Right lung (tissue), 10 donors: Measurements from ENCODE around the gene PHYKPL. TPM values are rescaled to one million over a fixed set of nuclear protein-coding genes. Genes with fewer than 3 reads are reported as not detected.
A peak's percentile ranks its signal among the peaks of the same experiment; 100 is the strongest.

ENCODE experiments used
- DNase-seq, 2 donors: peaks; one replicate each; pipeline ENCODE4 v3.0.0-alpha.2; 2013
- long read RNA-seq, 8 donors: transcript quantifications; one replicate each; lab custom pipeline, GENCODE V29; 2026
- polyA plus RNA-seq, 5 donors: library from polyadenylated mRNA; unstranded; fragments of 120-200 nt; gene quantifications; one replicate each; pipeline versions ENCODE4 v1.2.1 to v1.2.3, GENCODE V29; 2013; ENCODE audit warnings: inconsistent platforms in 1 of 5, low replicate concordance in 1 of 5; ENCODE audit not compliant: insufficient read length in 5 of 5, insufficient read depth in 1 of 5

PHYKPL gene
- polyA plus RNA-seq, result 100 to 1,000 TPM; 109 to 149 (median 125) TPM
- long read RNA-seq, donor 1, partial matches to known transcripts, result 22 of 28 reads
- long read RNA-seq, donor 1, other reads (novel, unspliced or antisense), result 0 of 28 reads
- long read RNA-seq, donor 2, partial matches to known transcripts, result 118 of 196 reads
- long read RNA-seq, donor 2, other reads (novel, unspliced or antisense), result 74 of 196 reads
- long read RNA-seq, donor 3, partial matches to known transcripts, result 87 of 90 reads
- long read RNA-seq, donor 3, other reads (novel, unspliced or antisense), result 0 of 90 reads
- long read RNA-seq, donor 4, partial matches to known transcripts, result 0 of 4 reads
- long read RNA-seq, donor 4, other reads (novel, unspliced or antisense), result 0 of 4 reads
- long read RNA-seq, donor 5, transcript PHYKPL-201 (13 exons, 2,038 nt), result major isoform, 6 of 7 reads
- long read RNA-seq, donor 5, partial matches to known transcripts, result 0 of 7 reads
- long read RNA-seq, donor 5, other reads (novel, unspliced or antisense), result 0 of 7 reads
- long read RNA-seq, donor 6, partial matches to known transcripts, result 5 of 10 reads
- long read RNA-seq, donor 6, other reads (novel, unspliced or antisense), result 0 of 10 reads
- long read RNA-seq, donor 7, transcript PHYKPL-201 (13 exons, 2,038 nt), result major isoform, 5 of 7 reads
- long read RNA-seq, donor 7, partial matches to known transcripts, result 0 of 7 reads
- long read RNA-seq, donor 7, other reads (novel, unspliced or antisense), result 0 of 7 reads
- long read RNA-seq, donor 8, partial matches to known transcripts, result 0 of 1 reads
- long read RNA-seq, donor 8, other reads (novel, unspliced or antisense), result 0 of 1 reads

DNA sequence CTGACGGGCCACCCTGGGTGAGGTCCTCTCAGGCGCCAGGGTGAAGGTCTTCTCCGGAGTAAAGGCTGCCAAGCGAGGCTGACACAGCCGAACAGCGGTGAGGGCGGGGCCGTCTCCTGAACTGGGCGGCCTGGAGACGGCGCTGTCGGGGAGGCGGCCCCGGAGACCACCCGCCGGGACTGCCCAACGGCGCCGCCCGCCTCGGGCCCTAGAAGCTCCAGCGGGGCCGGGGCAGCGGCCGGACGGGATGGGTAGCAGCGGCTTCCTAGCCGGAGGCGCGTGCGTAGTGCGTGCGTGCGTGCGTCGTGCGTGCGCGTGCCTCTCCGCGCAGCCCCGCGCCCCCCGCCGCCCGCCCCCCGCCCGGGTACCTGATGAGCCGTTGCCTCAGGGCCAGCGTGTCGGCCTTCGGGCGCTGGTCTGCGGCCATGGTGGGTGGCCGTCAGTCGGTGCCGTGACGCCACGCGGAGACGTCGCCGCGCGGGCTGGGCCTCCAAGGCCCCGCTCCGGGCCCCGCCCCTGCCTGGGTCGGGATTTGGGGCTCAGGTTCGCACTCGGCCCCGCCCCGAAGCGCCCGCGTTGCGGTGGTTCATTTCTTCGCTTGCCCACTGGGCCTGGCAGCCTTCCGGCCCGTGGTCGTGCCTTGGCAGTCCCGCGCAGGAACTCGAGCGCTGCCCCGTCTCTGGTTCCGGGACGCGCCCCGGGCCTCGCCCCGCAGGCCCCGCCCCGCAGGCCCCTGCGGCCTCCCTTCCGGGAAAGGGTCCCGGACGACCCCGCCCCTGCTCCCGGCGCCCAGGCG, at the start of gene PHYKPL:
Gene PHYKPL (minus strand): TSS at position 679 of the 796 bp plus-strand sequence. CDS start 252 bp downstream, at position 427.
- peak; percentile 62 to 73 for DNase-seq

DNA sequence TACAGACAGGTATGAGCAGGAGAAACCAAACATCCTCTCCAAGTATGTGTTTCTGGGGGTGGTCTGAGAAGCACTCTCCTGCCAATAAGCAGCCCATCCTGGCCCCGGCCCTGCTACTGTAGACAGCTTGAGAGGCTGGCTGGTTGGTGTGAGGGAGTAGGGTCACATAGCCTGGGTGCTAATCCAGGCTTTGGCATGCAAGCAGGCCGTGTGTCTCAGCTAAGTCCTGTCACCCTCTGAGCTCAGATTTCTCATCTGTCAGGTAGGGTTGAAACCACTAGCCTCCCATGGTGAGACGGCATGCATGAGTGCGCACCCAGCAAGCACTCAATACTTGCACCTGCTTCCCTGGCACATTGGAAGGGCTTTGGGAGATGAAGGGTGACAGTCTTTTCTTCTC, 49.8 kb upstream of the PHYKPL start:
- no peak for DNase-seq

DNA sequence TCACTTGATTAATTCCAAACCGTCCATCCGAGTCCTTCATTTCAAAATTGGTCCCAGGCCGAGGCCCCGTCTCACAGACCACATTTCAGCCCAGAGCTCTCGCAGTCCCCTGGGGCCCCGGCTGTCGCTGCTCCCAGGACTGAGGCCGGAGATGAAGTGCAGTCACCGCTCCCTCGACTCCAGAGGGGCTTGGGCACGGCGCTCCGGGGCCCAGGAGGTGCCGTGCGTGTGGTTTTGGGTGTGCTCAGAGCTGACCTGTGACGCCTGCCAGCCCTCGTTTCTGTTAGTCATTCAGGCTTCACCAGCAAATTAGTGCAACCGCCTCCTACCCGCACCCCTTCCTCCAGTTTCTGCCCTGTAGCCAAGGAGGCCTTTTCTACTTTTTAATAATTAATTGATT, 48.7 kb upstream of the PHYKPL start:
- no peak for DNase-seq

DNA sequence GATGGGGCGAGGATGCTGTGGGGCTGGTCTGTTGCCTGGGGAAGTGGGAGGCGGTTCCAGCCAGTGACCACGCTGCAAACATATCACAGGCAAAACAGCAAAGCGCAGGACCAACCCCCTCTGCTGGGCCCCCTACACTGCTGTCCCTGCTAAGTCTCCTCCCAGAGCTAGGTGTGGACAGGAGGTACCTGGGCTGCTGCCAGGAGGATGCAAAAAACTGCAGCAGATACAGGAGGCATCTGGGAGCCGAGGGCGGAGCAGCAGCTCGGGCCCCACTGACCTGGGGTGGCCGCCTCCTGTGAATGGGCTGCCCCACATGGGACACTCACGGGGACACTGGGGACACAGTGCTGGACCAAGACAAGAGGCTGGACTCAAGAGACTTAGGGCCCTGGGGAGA, 48.0 kb upstream of the PHYKPL start:
- DNase-seq, result no peak

DNA sequence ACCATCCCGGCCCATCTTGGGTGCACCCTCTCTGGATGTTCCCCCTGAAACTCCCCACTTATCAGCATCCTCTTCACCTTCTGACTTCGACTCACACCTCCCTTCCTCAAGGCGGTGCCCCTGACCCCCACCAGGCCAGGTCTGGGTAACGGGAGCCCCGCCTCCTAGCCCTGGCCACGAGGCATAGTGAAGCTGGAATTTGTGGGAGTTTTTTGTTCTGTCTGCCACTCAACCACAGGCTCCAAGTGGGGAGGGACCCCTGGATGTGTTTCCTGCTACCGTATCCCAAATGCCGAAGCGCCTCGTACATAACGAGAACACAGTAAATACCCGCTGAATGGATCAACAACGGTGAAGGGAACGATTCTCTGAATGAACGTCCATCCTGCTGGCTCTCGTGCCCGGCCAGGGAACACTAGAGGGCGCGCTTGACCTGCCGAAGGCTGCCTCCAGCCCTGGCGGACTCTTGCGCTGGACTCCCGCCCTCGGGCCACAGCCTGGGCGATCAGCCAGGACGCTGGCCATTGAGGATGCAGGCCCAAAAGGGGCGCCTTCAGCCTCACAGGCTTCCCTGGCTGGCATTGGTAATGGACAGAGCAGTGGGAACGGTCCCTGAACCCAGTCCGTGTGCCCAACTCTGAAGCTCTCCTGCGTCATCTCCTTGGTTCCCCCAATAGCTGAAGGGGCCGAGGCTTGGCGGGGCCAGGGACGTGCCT, 47.3 kb upstream of the PHYKPL start:
- peak; percentile 83 to 84 for DNase-seq

DNA sequence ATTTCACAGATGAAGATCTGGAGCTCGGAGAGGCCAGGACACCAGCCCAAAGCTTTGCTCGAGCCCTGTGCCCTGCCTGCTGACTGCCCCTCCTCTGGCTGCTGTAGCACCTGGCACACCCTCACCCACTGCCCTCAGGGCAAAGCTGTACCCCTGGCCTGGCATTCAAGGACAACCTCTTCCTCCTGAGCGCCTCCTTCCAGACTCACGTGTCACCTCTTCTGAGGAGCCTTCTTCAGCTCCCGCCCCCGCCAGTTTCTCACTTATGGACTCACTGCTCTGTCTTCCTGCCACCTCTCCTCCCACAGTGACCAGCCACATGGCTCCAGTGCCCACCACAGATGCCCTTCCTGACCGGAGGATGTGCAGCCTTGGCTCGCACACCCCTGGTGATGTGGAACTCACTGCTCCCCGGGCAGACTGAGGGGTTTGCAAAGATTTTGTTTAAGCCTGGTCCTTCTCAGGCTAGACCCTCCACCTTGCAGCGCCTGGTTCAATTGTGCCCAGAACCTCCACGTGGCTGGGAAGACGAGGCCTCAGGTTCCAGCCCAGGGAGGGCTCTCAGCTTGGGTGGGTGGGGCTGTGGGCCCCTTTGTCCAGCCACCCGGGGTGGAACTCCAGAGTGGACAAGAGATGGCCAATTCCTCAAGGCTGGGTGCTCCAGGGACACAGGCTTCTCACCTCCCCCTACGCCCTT, 46.6 kb upstream of the PHYKPL start:
- no peak for DNase-seq

DNA sequence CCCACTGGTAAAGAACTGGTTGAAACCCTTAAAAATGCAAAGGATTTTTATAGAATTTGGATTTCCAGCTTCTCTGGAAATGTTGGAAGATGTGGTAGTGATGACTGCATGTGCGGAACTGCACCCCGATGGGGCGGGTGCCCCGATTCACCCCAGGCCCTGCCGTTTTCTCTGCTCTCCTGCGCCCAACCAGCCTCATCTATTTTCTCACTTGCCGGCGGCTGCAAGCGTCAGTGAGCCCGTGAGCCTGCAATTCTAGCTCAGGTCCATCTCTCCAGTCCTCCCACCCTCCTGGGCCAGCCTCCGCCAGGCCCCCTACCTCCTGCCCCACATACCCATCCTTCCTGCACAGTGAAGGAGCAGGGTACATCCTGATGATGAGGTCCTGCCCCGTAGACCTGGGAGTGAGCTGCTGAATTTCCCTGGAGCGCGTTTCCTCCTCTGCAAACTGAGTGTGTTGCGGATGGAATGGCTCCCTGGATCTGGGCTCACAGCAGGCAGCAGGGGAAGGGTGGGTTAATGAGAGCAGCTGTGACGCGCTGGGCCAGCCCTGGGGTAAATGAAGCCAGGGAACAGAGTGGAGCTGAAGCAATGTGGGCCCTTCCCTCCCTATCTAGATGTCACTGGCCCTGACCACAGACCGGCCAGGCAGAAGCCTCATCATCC, 45.9 kb upstream of the PHYKPL start:
- DNase-seq, result no peak

DNA sequence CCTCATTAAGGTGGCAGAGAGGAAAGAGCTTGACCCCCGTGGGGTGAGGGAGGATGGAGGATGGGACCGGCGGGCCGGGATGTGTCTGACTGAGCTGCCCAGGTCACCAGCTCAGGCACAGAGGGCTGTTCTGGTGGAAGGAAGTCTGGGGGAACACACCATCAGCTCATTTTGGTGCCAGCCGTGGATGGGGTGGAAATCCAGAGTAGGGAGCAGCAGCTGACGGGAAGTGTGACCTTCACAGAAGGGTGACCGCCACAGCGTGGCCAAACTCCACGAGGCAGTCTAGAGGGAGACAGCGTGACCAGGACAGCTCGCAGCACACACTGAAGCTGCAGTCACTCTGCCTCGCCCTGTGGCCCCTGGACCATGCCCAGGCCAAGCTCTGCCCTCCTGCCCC, 45.3 kb upstream of the PHYKPL start:
- no peak for DNase-seq

DNA sequence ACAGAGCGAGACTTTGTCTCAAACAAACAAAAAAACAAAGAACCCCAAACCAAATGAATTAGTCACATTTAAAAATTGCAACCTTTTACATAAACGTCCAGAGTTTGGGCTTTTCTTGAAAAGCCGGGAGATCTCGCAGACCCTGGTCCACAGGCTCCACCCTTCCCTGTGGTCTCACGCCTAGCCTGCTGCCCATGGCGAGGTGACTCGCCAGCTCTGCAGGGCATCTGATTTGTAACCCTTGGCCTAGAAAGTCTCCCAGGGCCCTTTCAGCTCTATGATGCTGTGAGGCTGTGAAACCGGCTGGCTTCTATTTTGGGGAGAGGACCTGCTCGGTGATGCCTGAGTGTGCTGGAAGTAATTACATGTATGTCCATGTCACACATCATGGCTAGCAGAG, 44.7 kb upstream of the PHYKPL start:
- DNase-seq, result no peak

DNA sequence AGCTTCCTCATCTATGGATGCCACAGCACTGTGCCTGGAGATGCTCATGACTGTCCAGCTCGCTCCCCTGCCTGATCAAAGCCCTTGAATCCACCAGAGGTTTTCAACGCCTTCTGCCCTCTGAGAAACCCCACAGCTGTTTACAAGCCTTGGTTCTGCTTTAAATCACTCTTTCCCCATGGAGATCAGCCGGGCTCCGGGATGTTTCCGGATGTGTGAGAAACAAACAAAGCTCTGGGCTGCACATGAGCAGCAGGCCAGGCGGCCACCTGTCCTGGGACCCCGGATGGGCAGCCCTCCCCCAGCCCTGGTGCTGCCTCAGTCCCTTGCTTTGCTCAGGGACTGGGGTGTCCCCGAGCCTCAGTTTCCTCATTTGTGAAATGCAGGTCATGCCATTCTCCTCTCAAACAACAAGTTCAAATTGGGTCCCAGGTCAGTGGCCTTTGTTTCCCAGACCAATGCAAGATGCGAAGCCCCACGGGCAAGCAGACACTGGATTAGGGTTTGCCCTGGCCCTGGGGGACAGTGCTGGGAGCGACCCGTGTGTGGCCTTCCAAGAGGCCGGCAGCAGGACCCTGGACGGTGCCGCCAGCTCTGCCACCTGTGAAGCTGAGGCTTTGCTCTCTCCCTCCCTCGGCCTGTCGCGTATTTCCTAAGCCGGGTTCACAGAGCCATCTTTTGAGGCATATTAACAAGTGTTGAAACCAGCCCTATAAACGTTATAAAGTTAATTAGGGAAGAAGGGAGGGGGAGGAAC, 42.4 kb upstream of the PHYKPL start:
- no peak for DNase-seq

DNA sequence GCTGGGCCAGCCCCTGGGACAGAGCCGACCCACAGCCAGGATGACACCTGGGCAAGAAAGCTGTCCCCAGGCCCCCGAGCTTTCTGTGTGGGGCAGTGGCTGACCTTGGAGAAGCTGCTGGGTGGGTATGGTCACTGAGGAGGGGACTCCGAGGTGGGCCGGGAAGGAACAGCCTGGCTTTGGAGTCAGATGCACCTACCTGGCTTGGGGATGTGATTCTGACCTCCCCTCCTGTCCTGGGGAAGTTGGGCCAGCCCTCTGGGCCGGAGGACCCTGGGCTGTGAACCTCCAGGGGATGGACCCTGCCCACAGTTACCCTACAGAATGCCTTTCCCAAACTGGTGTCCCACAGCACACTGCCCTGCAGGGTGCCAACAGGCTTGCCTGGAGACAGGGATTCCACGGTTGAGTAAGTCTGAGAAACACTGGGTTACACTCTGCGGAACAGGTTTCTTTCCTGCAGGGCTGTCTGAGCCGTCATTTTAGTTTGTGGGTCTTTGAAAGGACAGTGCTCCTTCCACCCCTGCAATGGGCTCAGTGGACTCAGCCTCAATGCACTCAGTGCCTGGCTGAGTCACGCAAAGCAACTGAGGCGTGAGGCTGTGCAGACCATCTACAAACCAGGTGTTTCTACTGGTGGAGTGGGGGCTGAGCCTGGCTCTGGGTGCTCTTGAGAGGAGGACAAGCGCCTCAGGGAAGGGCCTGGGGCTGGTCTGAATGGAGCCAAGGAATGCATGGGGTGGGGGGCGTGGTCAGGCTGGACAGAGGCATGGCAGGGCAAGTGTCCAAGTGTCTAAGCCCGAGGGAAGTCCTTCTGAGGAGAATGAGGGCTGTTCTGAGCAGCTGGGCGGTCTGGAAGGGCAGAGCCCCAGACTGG, 41.3 kb upstream of the PHYKPL start:
- no peak for DNase-seq

DNA sequence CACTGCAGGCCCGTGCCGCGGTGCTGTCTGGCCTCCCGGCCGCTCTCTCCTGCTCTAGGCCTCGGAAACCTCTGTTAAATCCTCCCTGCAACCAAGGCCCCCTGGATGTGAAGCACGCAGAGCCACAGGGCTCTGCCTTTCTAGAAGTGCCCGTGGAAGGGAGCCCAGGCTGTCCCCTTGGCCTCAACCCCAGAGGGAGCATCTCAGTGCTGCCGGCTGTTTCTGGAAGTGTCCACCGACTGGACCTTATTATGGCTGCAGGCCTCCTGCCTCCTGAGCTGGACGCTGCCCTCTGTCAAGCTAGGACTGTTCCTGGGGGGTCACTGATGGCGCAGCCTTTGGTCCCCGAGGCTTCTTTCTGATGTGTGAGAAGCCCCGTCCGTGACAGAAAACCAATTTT, 40.4 kb upstream of the PHYKPL start:
- DNase-seq, result no peak

DNA sequence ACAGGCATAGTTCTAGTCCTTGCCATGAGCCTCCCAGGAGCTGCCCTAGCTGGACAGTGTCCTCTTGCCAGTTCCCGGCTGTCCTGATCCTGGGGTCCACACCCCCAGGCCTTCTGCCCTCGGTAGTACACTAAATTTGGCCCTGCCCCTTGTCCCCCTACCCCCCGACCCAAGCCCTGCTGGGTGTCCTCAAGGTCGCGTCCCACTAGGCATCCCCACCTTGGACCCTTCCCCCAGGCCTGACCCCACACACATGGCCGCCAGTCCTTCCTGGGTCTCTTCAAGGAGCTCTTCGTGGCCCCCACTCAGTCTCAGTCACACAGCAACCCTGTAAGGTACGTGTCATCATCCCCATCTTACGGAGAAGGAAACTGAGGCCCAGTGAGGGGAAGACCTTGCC, 40.0 kb upstream of the PHYKPL start:
- DNase-seq, result no peak

DNA sequence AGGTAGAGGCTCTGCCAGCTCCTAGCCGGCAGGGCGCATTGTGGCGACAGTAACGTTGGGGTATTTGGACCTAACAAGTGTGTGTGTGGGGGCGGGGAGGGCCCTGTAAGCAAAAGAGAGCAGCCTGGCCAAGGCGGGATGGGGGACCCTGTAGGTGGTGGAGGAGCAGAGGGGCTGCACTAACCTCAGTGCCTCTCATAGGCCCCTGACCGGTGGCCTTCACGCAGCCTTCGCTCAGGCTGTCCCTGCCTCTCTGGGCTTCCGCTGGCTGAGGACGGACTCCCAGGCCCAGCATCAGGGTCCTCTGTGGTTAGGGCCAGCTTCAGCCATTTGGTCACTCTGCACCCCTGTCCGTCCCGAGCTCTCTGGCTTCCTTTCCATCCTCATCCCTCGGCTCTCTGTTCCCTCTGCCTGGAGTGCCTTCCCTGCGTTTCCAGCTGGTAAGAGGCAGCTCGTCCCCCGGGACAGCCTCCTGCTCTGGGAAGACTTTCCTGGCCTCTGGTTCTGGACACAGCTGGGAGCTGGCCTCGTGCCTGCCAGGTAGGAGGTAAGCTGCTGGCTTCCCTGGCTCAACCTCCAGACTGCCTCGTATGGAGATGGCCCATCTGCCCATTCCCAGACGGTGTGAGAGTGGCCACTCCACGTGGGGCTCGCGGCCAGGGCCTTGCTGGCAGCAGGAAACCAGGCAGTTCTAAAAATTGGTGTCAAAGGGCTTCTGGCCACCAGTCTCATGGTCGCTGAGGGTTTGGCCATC, 39.3 kb upstream of the PHYKPL start:
- no peak for DNase-seq

DNA sequence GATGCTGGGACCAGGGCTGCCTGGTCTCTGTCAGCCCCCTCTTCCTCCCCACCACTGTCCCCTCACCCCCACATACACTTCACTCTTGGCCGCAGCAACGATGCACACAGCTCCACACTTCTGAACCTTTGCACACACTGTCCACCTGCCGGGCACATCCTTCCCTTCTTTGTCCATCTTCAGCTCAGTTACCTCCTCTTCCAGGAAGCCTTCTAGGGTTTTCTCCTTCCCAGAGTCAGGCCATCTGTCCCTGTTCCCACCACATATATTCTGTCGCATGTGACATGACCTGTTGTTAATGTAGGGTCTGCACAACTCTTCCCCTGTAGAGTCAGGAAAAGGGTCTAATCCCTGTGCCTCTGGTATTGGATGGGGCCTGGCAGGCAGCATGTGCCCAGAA, 38.6 kb upstream of the PHYKPL start:
- no peak for DNase-seq

DNA sequence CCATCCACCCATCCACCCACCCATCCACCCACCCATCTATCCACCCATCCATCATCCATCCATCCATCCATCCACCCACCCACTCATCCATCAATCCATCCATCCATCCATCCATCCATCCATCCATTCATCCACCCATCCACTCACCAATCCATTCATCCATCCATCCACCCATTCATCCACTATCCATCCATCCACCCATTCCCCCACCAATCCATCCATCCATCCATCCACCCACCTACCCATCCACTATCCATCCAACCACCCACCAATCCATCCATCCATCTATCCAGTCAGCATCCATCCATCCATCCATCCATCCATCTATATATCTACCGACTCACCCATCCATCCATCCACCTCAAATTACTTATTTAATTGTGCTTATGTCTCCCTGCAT, 36.9 kb upstream of the PHYKPL start:
- DNase-seq, result no peak

DNA sequence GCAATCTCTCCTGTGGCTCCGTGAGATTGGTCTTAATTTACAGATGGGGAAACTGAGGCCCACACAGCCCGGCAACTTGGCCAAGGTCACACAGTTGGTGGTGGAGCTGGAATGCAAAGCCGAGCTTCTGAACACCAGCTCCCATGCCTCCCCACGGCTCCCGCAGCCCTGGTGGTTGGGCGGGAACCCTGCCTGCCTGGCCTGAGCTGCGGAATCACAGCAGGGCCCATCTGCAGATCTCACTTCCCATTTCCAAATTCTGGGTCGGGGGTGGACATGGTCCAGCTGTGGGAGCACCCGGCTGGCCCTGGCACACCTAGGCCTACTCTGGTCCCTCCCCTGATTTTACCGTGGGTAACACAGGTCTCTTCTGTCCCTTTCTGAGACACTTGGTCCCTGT, 35.3 kb upstream of the PHYKPL start:
- DNase-seq, result no peak

DNA sequence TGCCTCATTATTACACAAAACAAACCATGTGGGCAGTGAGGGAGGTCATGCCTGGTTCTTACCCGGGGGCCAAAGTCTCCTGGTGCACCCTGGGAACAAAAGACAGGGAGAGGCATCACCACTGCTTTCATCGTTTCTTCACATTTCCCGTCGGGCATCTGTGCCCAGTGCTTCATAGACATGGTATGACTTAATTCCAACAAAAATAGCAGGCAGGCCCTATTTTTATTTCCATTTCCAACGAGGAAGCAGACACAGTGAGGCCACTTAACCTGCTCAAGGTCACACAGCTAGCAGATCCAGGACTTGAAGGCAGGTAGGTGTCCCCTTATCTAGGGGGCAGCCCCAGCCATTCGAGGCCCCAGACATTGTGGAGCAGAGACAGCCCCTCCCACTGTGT, 34.6 kb upstream of the PHYKPL start:
- no peak for DNase-seq
